SHP77 (cell line): Measurements from ENCODE around the gene SYF2.

Experiments used
- DNase-seq, 2 experiments: peaks; one replicate each; lab custom pipeline; 2025; lab: John Stamatoyannopoulos, UW

Gene SYF2

GRCh38 chr1:25184001-25184762 lies 48.1 kb downstream of the SYF2 start:
- DNase-seq = no peak

- DNase-seq = no peak
Observed at GRCh38 chr1:25183126-25183980, 48.9 kb downstream of the SYF2 start.

DNA sequence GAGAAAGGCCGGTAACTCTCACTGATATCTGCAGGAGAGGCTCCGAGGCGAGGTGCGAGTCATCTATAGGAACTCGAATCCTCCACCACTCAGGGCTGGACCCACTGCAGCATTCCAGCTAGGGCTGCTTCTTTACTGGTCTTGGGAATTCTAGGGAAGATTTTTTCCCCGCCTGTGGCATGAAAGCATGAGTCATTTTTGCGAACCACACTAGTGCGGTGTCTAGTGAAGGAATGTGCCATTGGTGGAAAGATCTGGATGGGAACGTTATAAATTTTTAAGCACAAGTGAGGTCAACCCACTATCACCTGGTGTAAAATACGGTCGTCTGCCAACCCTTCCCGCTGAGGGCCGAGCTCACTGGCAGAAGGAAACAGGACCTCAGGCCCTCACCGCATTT lies 49.7 kb downstream of the SYF2 start:
- DNase-seq = no peak

- DNase-seq = no peak
Observed at GRCh38 chr1:25180996-25181395, 51.3 kb downstream of the SYF2 start.

DNA sequence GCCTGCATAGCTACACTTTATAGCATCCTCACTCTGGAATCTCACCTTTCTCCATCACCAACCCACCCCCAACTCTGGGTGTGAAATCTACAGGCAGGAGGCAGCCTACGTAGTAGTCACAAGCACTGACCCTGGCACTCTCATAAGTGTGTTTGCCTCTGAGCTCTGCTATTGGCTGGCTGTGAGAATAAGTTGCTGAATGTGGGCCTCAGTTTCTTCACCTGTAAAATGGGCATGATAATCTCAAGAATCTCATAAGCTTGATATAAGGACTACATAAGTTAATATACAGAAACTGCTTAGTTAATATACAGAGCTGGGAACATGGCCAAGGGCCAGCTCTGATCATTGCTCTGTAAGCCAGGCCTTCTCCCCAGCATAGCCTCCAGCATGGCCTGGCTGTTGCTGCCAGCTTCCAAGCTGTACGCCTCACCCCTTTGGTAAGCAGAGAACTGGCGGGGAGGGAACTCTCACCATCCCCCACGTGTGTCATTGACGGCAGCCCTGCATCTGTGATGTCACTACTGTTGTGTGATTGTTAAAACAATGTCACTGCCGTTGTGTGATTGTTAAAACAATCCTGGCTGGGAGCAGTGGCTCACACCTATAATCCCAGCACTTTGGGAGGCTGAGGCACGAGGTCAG lies 53.3 kb downstream of the SYF2 start:
- no peak for DNase-seq

- DNase-seq = no peak
Observed at GRCh38 chr1:25174730-25175612, 57.3 kb downstream of the SYF2 start.

GRCh38 chr1:25174363-25174729 lies 58.0 kb downstream of the SYF2 start:
- DNase-seq = no peak

DNA sequence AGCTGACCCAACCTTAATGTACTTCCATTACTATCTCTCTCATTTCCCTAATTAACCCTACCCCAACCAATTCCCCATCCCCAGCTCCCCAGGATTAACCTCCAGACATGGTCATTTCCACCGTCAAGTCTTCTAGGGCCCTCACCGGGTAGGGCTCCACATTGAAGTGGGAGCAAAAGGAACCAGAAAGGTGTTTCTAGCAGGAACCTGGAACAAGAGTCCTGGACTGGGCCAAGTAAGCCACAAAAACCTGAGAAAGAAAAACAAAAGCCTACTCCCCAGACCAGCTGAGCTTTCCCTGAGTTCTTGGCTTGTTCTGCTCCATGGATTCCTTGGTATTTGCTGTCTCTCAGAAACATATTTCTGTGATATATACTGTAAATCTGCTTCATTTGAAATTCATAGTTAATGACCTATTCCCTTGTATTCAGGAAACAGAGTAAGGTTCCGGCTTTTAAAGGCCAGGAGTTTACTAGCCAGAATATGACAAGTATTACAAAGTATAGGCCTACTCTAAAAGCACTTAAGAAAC lies 58.4 kb downstream of the SYF2 start:
- DNase-seq = no peak
